Measurements from ENCODE around the gene ZNF488. TPM values are rescaled to one million over a fixed set of nuclear protein-coding genes. Genes with fewer than 3 reads are reported as not detected.

ZNF488 gene
- polyA plus RNA-seq, 1 of the 3 experiments (the other 2 are of a cell fraction): 0.59 TPM

DNA sequence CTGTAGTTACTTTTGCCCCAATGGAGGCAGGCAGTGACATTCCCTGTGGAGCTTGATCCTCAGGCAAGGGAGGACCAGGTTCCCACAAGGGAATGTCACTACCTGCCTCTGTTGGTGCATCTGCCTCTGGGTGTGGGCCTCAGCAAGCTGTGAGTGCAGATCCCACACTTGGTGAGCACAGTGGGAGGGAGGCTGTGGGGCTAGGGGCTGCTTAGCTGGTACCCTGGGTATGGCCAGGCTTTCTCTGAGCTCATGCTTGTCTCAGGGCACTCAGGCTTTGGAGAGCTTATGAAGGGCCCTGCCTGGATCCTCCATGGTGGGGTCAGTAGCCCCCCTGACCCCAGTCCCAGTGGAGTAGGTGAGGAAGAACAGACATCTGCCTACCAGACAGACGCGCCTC lies 16.2 kb upstream of the ZNF488 start (continued):
- TF ChIP-seq REST (IDR thresholded peaks at IDR 0.05; ENCODE audit: low read depth, low read length): no peak

DNA sequence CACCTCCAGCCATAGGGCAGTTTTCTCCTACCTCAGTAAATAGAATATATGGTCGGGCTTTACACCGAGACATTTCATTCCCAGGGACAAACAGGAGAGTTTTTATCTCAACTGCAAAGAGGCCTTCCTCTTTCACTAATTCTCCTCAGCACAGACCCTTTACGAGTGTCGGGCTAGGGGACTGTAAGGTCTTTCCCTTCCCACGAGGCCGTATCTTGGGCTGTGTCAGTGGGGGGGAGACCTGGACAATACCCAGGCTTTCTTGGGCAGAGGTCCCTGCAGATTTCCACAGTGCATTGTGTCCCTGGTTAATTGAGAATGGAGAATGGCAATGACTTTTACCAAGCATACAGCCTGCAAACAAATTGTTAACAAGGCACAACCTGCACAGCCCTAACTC lies 13.2 kb upstream of the ZNF488 start:
- H3K27me3 ChIP-seq (ENCODE audit: insufficient read depth): no peaks in the 10 kb centered on the region
- H3K9me2 ChIP-seq: no peaks in the 10 kb centered on the region
- no peaks in the 10 kb centered on the region for H3K36me3 ChIP-seq (replicated peaks in 1 of 2; ENCODE audit: control insufficient read depth in 1 of 2, insufficient read depth in 2 of 2, low read length in 1 of 2)
- DNase-seq: no peak
- H3K4me3 ChIP-seq (ENCODE audit: low read depth in 2 of 2, low read length in 1 of 2): no peak overlapping the region
- ChIA-PET POLR2A (no interaction called here), CTCF (interaction anchor here (1.2 kb wide), 1 partner anchor 13 kb away, joined by 3 read pairs; the partner anchor contains the start of gene ZNF488)
- no peaks in the 10 kb centered on the region for H3F3A ChIP-seq (replicated peaks; ENCODE audit: insufficient read depth)
- no peak overlapping the region for H3K9ac ChIP-seq
- no peak overlapping the region for H3K27ac ChIP-seq (ENCODE audit: low read depth in 2 of 2, low read length in 1 of 2)
- no peak for TF ChIP-seq YY1 (IDR thresholded peaks at IDR 0.05; ENCODE audit: low read depth)
- TF ChIP-seq, protein P1, sequence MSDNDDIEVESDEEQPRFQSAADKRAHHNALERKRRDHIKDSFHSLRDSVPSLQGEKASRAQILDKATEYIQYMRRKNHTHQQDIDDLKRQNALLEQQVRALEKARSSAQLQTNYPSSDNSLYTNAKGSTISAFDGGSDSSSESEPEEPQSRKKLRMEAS (IDR thresholded peaks at IDR 0.05; ENCODE audit: low read depth): no peak
- no peak for TF ChIP-seq RCOR1 (IDR thresholded peaks at IDR 0.05; ENCODE audit: low read length)
- no peak for TF ChIP-seq SIN3A (IDR thresholded peaks at IDR 0.05; ENCODE audit: borderline replicate concordance, low read depth, low read length)
- TF ChIP-seq IRF3 (IDR thresholded peaks at IDR 0.05; ENCODE audit: low read depth, low read length): no peak
- TF ChIP-seq CTCF (IDR thresholded peaks at IDR 0.05): no peak
- no peak for TF ChIP-seq NFIC (IDR thresholded peaks at IDR 0.05; ENCODE audit: borderline replicate concordance)
- TF ChIP-seq FOXJ3 (CRISPR knock-in tag; IDR thresholded peaks at IDR 0.05): no peak
- TF ChIP-seq EZH2phosphoT487 (IDR thresholded peaks at IDR 0.05; ENCODE audit: borderline replicate concordance, low read depth): no peak
- no peak for TF ChIP-seq FOSL2 (IDR thresholded peaks at IDR 0.05; ENCODE audit: borderline replicate concordance, low read depth)
- TF ChIP-seq MXI1 (IDR thresholded peaks at IDR 0.05; ENCODE audit: low read depth, low read length): no peak
- no peak for TF ChIP-seq SMC3 (IDR thresholded peaks at IDR 0.05; ENCODE audit: low read depth, low read length)
- no peak for TF ChIP-seq ELF1 (IDR thresholded peaks at IDR 0.05)
- TF ChIP-seq, protein P2, sequence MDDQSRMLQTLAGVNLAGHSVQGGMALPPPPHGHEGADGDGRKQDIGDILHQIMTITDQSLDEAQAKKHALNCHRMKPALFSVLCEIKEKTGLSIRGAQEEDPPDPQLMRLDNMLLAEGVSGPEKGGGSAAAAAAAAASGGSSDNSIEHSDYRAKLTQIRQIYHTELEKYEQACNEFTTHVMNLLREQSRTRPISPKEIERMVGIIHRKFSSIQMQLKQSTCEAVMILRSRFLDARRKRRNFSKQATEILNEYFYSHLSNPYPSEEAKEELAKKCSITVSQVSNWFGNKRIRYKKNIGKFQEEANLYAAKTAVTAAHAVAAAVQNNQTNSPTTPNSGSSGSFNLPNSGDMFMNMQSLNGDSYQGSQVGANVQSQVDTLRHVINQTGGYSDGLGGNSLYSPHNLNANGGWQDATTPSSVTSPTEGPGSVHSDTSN (IDR thresholded peaks at IDR 0.05): no peak
- TF ChIP-seq REST (IDR thresholded peaks at IDR 0.05; ENCODE audit: low read depth, low read length): no peak
- TF ChIP-seq, protein P3, sequence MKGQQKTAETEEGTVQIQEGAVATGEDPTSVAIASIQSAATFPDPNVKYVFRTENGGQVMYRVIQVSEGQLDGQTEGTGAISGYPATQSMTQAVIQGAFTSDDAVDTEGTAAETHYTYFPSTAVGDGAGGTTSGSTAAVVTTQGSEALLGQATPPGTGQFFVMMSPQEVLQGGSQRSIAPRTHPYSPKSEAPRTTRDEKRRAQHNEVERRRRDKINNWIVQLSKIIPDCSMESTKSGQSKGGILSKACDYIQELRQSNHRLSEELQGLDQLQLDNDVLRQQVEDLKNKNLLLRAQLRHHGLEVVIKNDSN (IDR thresholded peaks at IDR 0.05; ENCODE audit: borderline replicate concordance, low read depth): no peak
- H3K4me2 ChIP-seq: no peak overlapping the region
- WGBS (ENCODE audit: low lambda C conversion rate): 86% methylated on average over 6 of the region's 6 CpGs
- no peaks in the 10 kb centered on the region for H3K9me3 ChIP-seq
- H3K79me2 ChIP-seq (ENCODE audit: insufficient read depth): no peaks in the 10 kb centered on the region
- H2AFZ ChIP-seq (ENCODE audit: low read depth): no peak overlapping the region
- peaks cover 0 to 2% of the 10 kb centered on the region in 2 experiments; a peak in 3 of 4 replicates for H3K4me1 ChIP-seq (ENCODE audit: control insufficient read depth in 1 of 2, insufficient read depth in 2 of 2, low read depth in 1 of 2, low read length in 1 of 2)
- H4K20me1 ChIP-seq (ENCODE audit: insufficient read depth): no peaks in the 10 kb centered on the region
